Activated CD4-positive, alpha-beta T cell treated with anti-CD3 and anti-CD28 coated beads for 4 hours (primary cell): ENCODE results near the gene ZCCHC14.
"Not testable (repeated sequence)": the region's sequence is repeated elsewhere in the genome, so short reads cannot be mapped to it uniquely, and the experiment has no call there.

ENCODE experiments used
- DNase-seq, 2 donors: peaks; one replicate each; pipeline ENCODE4 v3.0.0-alpha.2; 2020

Gene ZCCHC14

GRCh38 chr16:87523605-87524004 lies 30.8 kb upstream of the ZCCHC14 start:
- DNase-seq, result not testable (repeated sequence)

- DNase-seq, result not testable (repeated sequence)
Observed at GRCh38 chr16:87521764-87522163, 28.9 kb upstream of the ZCCHC14 start.

- DNase-seq, result not testable (repeated sequence)
Observed at GRCh38 chr16:87519170-87519569, 26.3 kb upstream of the ZCCHC14 start.

- DNase-seq, result not testable (repeated sequence)
Observed at GRCh38 chr16:87518430-87519051, 25.7 kb upstream of the ZCCHC14 start.

GRCh38 chr16:87517610-87518429 lies 25.0 kb upstream of the ZCCHC14 start:
- DNase-seq, result not testable (repeated sequence)

GRCh38 chr16:87516361-87516760 lies 23.5 kb upstream of the ZCCHC14 start:
- DNase-seq, result no peak

- no peak for DNase-seq
Observed at GRCh38 chr16:87515475-87516330, 22.9 kb upstream of the ZCCHC14 start.

- not testable (repeated sequence) for DNase-seq
Observed at GRCh38 chr16:87509778-87510177, 17.0 kb upstream of the ZCCHC14 start.

GRCh38 chr16:87507351-87508069 lies 14.7 kb upstream of the ZCCHC14 start:
- no peak for DNase-seq

- DNase-seq, result no peak
Observed at GRCh38 chr16:87506423-87507350, 13.9 kb upstream of the ZCCHC14 start.

GRCh38 chr16:87505834-87506233 lies 13.0 kb upstream of the ZCCHC14 start:
- no peak for DNase-seq

GRCh38 chr16:87503232-87503937 lies 10.6 kb upstream of the ZCCHC14 start:
- DNase-seq, result not testable (repeated sequence)

- no peak for DNase-seq
Observed at GRCh38 chr16:87502308-87502969, 9.6 kb upstream of the ZCCHC14 start.

GRCh38 chr16:87501117-87501516 lies 8.3 kb upstream of the ZCCHC14 start:
- DNase-seq, result no peak

- no peak for DNase-seq
Observed at GRCh38 chr16:87499189-87499486, 6.3 kb upstream of the ZCCHC14 start.

- no peak for DNase-seq
Observed at GRCh38 chr16:87498324-87499188, 5.7 kb upstream of the ZCCHC14 start.

GRCh38 chr16:87497767-87498290 lies 5.0 kb upstream of the ZCCHC14 start:
- not testable (repeated sequence) for DNase-seq

- DNase-seq, result not testable (repeated sequence)
Observed at GRCh38 chr16:87497023-87497766, 4.4 kb upstream of the ZCCHC14 start.

GRCh38 chr16:87496447-87496801 lies 3.6 kb upstream of the ZCCHC14 start:
- DNase-seq, result no peak
